Stimulated activated CD4-positive, alpha-beta T cell treated with anti-CD3 and anti-CD28 coated beads, Interleukin-2, amount 100 ng/mL, for 4 hours (primary cell): ENCODE measurements around the gene FLT4.
A peak's percentile ranks its signal among the peaks of the same experiment; 100 is the strongest.
"Not testable (repeated sequence)": the region's sequence is repeated elsewhere in the genome, so short reads cannot be mapped to it uniquely, and the experiment has no call there.

Experiments used
- DNase-seq: peaks from one replicate; pipeline ENCODE4 v3.0.0-alpha.2; 2020; ENCODE audit warnings: low read depth

Gene FLT4

GRCh38 chr5:180649297-180650039, at the start of gene FLT4:
Gene FLT4, minus strand, starts transcription at chr5:180649600. Its CDS starts 55 bp downstream, at chr5:180649545.
- no peak for DNase-seq

- no peak for DNase-seq
Observed at GRCh38 chr5:180699042-180699441, 49.6 kb upstream of the FLT4 start.

GRCh38 chr5:180696116-180696515, 46.7 kb upstream of the FLT4 start:
- no peak for DNase-seq

GRCh38 chr5:180692429-180692828, 43.0 kb upstream of the FLT4 start:
- no peak for DNase-seq

GRCh38 chr5:180691046-180691445, 41.6 kb upstream of the FLT4 start:
- DNase-seq: no peak

GRCh38 chr5:180690562-180690961, 41.2 kb upstream of the FLT4 start:
- DNase-seq: no peak

- DNase-seq: no peak
Observed at GRCh38 chr5:180689775-180690174, 40.4 kb upstream of the FLT4 start.

GRCh38 chr5:180689071-180689694, 39.8 kb upstream of the FLT4 start:
- peak; percentile 23 for DNase-seq

- DNase-seq: peak; percentile 23
Observed at GRCh38 chr5:180688330-180689070, 39.1 kb upstream of the FLT4 start.

- DNase-seq: not testable (repeated sequence)
Observed at GRCh38 chr5:180686799-180687198, 37.4 kb upstream of the FLT4 start.

GRCh38 chr5:180684623-180685161, 35.3 kb upstream of the FLT4 start:
- DNase-seq: no peak

- no peak for DNase-seq
Observed at GRCh38 chr5:180683220-180683922, 34.0 kb upstream of the FLT4 start.

- no peak for DNase-seq
Observed at GRCh38 chr5:180682560-180682959, 33.2 kb upstream of the FLT4 start.

- DNase-seq: not testable (repeated sequence)
Observed at GRCh38 chr5:180682008-180682407, 32.6 kb upstream of the FLT4 start.

GRCh38 chr5:180678319-180678718, 28.9 kb upstream of the FLT4 start:
- not testable (repeated sequence) for DNase-seq

GRCh38 chr5:180675036-180675635, 25.7 kb upstream of the FLT4 start:
- DNase-seq: no peak

- not testable (repeated sequence) for DNase-seq
Observed at GRCh38 chr5:180674090-180674475, 24.7 kb upstream of the FLT4 start.

- no peak for DNase-seq
Observed at GRCh38 chr5:180673371-180674089, 24.1 kb upstream of the FLT4 start.

- DNase-seq: not testable (repeated sequence)
Observed at GRCh38 chr5:180671958-180672524, 22.6 kb upstream of the FLT4 start.

- DNase-seq: peak; percentile 34
Observed at GRCh38 chr5:180670586-180671359, 21.4 kb upstream of the FLT4 start.
